Tibial nerve (tissue), 4 donors: Measurements from ENCODE around the gene COQ5. TPM values are rescaled to one million over a fixed set of nuclear protein-coding genes. Genes with fewer than 3 reads are reported as not detected.

Experiments used
- DNase-seq, 2 donors: peaks; one replicate each; pipeline ENCODE4 v3.0.0-alpha.2; 2019; ENCODE audit warnings: low spot score in 2 of 2
- H3K27ac ChIP-seq, 4 donors: fragments of 200-600 bp; sonication (generic) in 3 of 4; one replicate each; pipeline ENCODE4 v1.5.1; 2017 to 2019; ENCODE audit warnings: mild to moderate bottlenecking in 1 of 4
- H3K27me3 ChIP-seq, 2 donors: fragments of 200-600 bp; sonication (generic) in 1 of 2; one replicate each; pipeline versions ENCODE4 v1.5.1 to v1.6.0; 2017 to 2019
- H3K36me3 ChIP-seq, 3 donors: fragments of 200-600 bp; sonication (generic); one replicate each; pipeline ENCODE4 v1.5.1; 2018 to 2019
- H3K4me1 ChIP-seq, 4 donors: fragments of 200-600 bp; sonication (generic) in 3 of 4; one replicate each; pipeline ENCODE4 v1.5.1; 2017 to 2019
- H3K4me3 ChIP-seq, 4 donors: fragments of 200-600 bp; sonication (generic) in 3 of 4; one replicate each; pipeline ENCODE4 v1.5.1; 2017 to 2019; ENCODE audit warnings: mild to moderate bottlenecking in 1 of 4, moderate library complexity in 1 of 4
- H3K9me3 ChIP-seq, 4 donors: fragments of 200-600 bp; sonication (generic) in 3 of 4; one replicate each; pipeline ENCODE4 v1.5.1; 2017 to 2019
- CTCF ChIP-seq, 5 experiments: fragments of 200-600 bp in 3 of 5; fragments of 450-650 bp in 2 of 5; sonication (generic) in 3 of 5; IDR thresholded peaks; one replicate each; pipeline ENCODE4 v1.5.1; 2016 to 2019; ENCODE audit warnings: antibody characterized with exemption in 5 of 5, mild to moderate bottlenecking in 3 of 5, moderate library complexity in 2 of 5
- EP300 ChIP-seq, 2 donors: sonication (generic); formaldehyde crosslinking; IDR thresholded peaks; one replicate each; pipeline ENCODE4 v1.6.1; 2017; ENCODE audit warnings: antibody characterized with exemption in 2 of 2, mild to moderate bottlenecking in 1 of 2
- POLR2A ChIP-seq, 2 donors: fragments of 450-650 bp; IDR thresholded peaks; one replicate each; pipeline ENCODE4 v1.6.1; 2017; ENCODE audit warnings: antibody characterized with exemption in 2 of 2, mild to moderate bottlenecking in 2 of 2, moderate library complexity in 2 of 2
- WGBS, 2 donors: methylation state at CpG; one replicate each; pipeline ENCODE4 v1.1.5; 2018; 5-methylcytosine and 5-hydroxymethylcytosine counted together
- small RNA-seq: library from RNA; depleted of rRNA; stranded (forward); fragments of <200 nt; gene quantifications from one replicate; pipeline ENCODE3, GENCODE V24; 2016
- total RNA-seq, 4 donors: library from RNA; depleted of rRNA; stranded (reverse); fragments of >200 nt; gene quantifications; one replicate each; pipeline ENCODE4 v1.1.0, GENCODE V29; 2016

COQ5 gene
- total RNA-seq, 4 donors from 2014 or later = 21.6 to 23.7 (median 23.4) TPM

DNA sequence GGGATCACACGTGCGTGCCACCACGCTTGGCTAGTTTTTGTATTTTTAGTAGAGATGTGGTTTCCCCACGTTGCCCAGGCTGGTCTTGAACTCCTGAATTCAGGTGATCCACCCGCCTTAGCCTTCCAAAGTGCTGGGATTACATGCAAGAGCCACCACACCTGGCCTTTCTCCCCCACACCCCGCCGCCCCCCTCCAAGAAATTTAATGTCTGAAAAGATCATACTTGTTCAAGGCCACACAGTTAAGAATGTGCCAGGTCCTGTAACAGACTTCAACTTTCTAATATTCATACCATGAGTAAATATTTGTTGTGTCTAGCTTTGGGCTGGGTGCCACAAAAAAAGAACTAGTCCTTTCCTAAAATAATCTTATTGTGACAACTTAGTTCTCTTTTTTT is 73.7 kb downstream of the COQ5 start:
- Histone ChIP-seq H3K27ac (no peak overlapping the region), H3K9me3 (no peaks in the 10 kb centered on the region), H3K4me1 (no peaks in the 10 kb centered on the region), H3K36me3 (peaks cover 0 to 90% (median 0%) of the 10 kb centered on the region in 3 donors), H3K27me3 (no peaks in the 10 kb centered on the region), H3K4me3 (no peak overlapping the region)
- DNase-seq = no peak
- TF ChIP-seq EP300 (IDR thresholded peaks at IDR 0.05) (no peak), POLR2A (IDR thresholded peaks at IDR 0.05) (no peak), CTCF (IDR thresholded peaks at IDR 0.05) (no peak)
- 89 to 95% methylated on average over 7 of the region's 7 CpGs for WGBS, 2 donors

- TF ChIP-seq CTCF (IDR thresholded peaks at IDR 0.05) (peak in 4 of 5 experiments; percentile 29 to 61 (median 44)), POLR2A (IDR thresholded peaks at IDR 0.05) (no peak)
- Histone ChIP-seq H3K36me3 (peaks cover 0 to 90% (median 0%) of the 10 kb centered on the region in 3 donors), H3K4me1 (peaks cover 0 to 6% (median 0%) of the 10 kb centered on the region in 4 donors), H3K27me3 (no peaks in the 10 kb centered on the region), H3K9me3 (no peaks in the 10 kb centered on the region), H3K27ac (no peak overlapping the region), H3K4me3 (no peak overlapping the region)
- DNase-seq = no peak
- 60 to 68% methylated on average over 4 of the region's 4 CpGs for WGBS, 2 donors
These were observed 75.0 kb downstream of the COQ5 start for GRCh38 chr12:120453977-120454376.

Small RNA genes within 50 kb of the gene (small RNA-seq; reads per million reads assigned to genes)
- gene RF00019 = not detected

Other genes starting within 250 kb of the COQ5 start
- gene RNU4-2, start 237.3 kb downstream of the COQ5 start, total RNA-seq = under 1 TPM; under 0.01 TPM
- under 1 TPM in 3 of 4 donors, not detected in 1; under 0.01 TPM for gene RNU4-1, start 235.9 kb downstream of the COQ5 start, total RNA-seq
- gene SIRT4, start 226.8 kb downstream of the COQ5 start, total RNA-seq = 1 to 10 TPM in 3 of 4 donors, under 1 TPM in 1; 0.87 to 5.7 (median 1.9) TPM
- gene PLA2G1B, start 201.4 kb downstream of the COQ5 start, total RNA-seq = 10 to 100 TPM in 1 of 4 donors, not detected in 3; 11.4 TPM
- 1 to 10 TPM in 1 of 4 donors, under 1 TPM in 2, not detected in 1; 0.22 to 1.2 (median 0.59) TPM for gene MSI1, start 160.0 kb downstream of the COQ5 start, total RNA-seq
- gene COX6A1, start 91.0 kb downstream of the COQ5 start, total RNA-seq = 100 to 1,000 TPM; 458 to 661 (median 570) TPM
- 10 to 100 TPM in 1 of 4 donors, 1 to 10 TPM in 3; 2.4 to 17.0 (median 7.0) TPM for gene TRIAP1, start 82.8 kb downstream of the COQ5 start, total RNA-seq
- 10 to 100 TPM; 21.0 to 37.3 (median 29.2) TPM for gene GATC, start 82.7 kb downstream of the COQ5 start, total RNA-seq
- gene SRSF9, start 59.4 kb downstream of the COQ5 start, total RNA-seq = 10 to 100 TPM; 66.6 to 90.6 (median 77.1) TPM
- 100 to 1,000 TPM; 175 to 306 (median 258) TPM for gene DYNLL1, start 33.0 kb downstream of the COQ5 start, total RNA-seq
- 100 to 1,000 TPM; 201 to 306 (median 264) TPM for gene RNF10, start 5.2 kb upstream of the COQ5 start, total RNA-seq
- gene POP5, start 52.2 kb upstream of the COQ5 start, total RNA-seq = 10 to 100 TPM; 32.6 to 57.6 (median 51.7) TPM
- under 1 TPM in 2 of 4 donors, not detected in 2; 0.21 to 0.22 TPM for gene CABP1, start 111.5 kb upstream of the COQ5 start, total RNA-seq
- 10 to 100 TPM; 42.6 to 67.8 (median 58.6) TPM for gene MLEC, start 158.0 kb upstream of the COQ5 start, total RNA-seq
- 10 to 100 TPM; 20.4 to 27.1 (median 22.1) TPM for gene UNC119B, start 181.3 kb upstream of the COQ5 start, total RNA-seq
- 10 to 100 TPM; 24.7 to 53.4 (median 34.3) TPM for gene ACADS, start 196.7 kb upstream of the COQ5 start, total RNA-seq